GM12874 (cell line): Measurements from ENCODE around the gene OR1F1.

Experiments
- TF ChIP-seq, protein P1 (sequence below): IDR thresholded peaks from 2 replicates; pipeline ENCODE4 v1.5.1; 2011; ENCODE audit warnings: low read depth, mild to moderate bottlenecking, control low read depth, low read length, moderate library complexity; ENCODE audit not compliant: insufficient read depth

Gene OR1F1

DNA sequence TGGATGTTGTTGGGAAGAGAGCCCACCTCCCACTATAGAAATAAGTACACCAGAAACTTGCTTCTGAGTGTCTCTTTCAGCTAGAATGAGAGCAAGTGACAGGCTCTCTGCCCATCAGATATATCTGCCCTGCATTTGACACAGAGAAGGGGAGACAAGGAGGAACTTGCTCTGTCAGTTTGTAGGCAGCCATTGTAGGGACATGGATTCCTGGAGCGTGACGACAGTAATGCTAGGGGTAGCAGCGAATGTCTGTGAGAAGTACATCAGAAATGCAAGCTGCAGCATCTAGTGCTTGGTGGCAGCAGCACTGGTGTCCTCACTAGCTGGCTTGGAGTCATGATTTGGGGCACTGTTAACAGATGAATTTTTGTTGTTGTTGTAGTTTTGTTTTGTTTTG, 24.0 kb downstream of the OR1F1 start:
- TF ChIP-seq, protein P1, sequence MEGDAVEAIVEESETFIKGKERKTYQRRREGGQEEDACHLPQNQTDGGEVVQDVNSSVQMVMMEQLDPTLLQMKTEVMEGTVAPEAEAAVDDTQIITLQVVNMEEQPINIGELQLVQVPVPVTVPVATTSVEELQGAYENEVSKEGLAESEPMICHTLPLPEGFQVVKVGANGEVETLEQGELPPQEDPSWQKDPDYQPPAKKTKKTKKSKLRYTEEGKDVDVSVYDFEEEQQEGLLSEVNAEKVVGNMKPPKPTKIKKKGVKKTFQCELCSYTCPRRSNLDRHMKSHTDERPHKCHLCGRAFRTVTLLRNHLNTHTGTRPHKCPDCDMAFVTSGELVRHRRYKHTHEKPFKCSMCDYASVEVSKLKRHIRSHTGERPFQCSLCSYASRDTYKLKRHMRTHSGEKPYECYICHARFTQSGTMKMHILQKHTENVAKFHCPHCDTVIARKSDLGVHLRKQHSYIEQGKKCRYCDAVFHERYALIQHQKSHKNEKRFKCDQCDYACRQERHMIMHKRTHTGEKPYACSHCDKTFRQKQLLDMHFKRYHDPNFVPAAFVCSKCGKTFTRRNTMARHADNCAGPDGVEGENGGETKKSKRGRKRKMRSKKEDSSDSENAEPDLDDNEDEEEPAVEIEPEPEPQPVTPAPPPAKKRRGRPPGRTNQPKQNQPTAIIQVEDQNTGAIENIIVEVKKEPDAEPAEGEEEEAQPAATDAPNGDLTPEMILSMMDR: no peak

DNA sequence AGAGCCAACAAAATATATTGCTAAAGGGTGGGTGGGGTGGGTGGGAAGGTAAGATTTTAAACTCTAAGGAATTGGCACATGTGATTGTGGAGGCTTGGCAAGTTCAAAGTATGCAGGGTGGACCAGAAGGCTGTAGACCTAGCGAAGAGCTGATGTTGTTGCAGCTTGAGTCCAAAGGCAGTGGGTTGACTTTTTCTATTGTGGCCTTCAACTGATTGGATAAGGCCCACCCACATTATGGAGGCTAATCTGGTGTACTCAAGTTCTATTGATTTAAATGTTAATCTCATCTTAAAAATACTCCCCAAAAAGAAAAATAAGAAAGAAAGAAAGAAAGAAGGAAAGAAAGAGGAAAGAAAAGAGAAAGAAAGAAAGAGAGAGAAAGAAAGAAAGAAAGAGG, 24.6 kb downstream of the OR1F1 start:
- TF ChIP-seq, protein P1: no peak

DNA sequence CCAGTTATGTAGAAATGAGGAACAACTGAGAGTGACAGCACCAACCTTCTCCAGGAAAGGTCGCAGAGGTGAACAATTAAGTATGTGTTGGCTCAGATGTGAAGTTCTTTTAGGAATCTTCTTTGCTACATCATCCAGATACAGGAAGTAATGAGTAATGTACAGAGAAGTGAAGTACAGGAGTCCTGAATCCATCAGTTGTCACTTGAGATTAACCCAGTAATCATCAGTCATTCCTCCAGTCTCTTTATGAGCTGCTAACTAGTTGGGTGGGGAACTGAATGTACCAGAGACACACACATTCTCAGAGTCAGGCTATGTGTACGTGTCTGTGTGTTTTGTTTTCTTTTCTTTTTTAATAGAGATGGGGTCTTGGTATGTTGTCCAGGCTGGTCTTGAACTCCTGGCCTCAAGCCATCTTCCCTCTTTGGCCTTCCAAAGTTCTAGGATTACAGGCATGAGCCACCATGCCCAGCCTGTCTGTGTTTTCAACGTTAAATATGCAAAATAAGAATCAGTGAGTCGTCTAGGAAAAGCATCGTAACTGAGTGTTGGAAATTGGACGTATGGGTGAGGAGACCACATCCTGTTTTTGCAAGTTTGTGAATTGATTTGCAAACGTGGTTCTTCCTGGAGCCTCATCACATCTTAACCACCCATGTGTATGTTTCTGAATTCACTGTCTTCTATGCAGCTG, 27.0 kb downstream of the OR1F1 start:
- TF ChIP-seq, protein P1: no peak

DNA sequence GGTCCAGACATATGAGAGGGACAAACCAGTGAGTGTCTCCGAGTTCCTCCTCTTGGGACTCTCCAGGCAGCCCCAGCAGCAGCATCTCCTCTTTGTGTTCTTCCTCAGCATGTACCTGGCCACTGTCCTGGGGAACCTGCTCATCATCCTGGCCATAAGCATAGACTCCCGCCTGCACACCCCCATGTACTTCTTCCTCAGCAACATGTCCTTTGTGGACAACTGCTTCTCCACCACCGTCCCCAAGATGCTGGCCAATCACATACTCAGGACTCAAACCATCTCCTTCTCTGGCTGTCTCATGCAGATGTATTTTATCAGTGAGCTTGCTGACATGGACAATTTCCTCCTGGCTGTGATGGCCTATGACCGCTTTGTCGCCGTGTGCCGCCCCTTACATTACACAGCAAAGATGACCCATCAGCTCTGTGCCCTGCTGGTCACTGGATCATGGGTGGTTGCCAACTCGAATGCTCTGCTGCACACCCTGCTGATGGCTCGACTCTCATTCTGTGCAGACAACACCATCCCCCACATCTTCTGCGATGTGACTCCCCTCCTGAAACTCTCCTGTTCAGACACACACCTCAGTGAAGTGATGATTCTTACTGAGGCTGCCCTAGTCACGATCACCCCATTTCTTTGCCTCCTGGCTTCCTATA, 27.7 kb downstream of the OR1F1 start:
- TF ChIP-seq, protein P1: no peak

DNA sequence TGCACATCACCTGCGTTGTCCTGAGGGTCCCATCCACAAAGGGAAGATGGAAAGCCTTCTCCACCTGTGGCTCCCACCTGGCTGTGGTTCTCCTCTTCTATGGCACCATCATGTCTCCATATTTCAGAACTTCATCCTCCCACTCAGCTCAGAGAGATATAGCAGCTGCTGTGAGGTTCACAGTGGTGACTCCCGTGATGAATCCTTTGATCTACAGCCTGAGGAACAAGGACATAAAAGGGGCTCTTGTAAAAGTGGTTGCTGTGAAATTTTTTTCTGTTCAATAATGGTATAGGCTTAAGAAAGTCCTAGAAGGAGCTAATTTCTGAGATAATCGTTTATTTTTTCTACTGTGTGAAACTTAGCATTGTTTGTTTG, 28.2 kb downstream of the OR1F1 start:
- TF ChIP-seq, protein P1: no peak

DNA sequence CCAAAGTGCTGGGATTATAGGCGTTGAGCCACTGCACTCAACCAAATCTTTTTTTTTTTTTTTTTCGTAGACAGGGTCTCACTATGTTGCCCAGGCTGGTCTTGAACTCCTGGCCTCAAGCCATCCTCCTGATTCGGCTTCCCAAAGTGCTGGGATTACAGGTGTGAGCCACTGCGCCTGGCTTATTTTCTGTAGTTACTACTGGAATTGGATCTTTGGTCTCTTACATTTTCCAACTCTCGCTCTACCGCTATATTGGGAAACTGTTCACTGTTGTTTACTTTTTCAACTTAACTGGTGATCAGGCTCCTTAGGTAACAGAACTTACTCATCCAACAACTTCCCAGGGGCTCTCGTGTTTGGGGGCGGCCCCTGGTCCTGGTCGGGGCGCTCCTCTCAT, 32.8 kb downstream of the OR1F1 start:
- TF ChIP-seq, protein P1: no peak

DNA sequence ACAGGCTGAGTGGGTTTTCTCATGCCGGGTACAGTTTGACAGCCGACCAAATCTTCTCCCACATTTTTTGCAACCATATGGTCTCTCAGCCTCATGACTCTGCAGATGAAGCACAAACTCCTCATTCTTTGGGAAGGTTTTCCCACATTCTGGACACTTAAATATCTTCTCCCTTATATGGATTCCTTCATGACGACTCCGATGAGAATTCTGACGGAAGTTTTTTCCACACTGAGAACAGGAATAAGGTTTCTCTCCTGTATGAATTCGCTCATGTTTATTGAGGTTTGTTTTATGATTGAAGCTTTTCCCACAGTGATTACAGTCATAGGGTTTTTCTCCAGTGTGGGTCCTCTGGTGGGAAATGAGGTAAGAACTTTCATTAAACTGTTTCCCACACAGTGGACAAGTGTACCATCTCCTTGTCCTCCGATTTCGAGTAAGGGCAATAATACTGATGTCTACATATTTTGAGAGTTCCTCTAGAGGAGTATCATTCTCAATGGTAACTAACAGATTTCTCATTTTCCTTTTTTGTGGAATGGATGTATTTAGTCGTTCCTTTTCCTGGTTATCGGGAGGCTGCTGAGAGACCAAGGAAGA, 36.0 kb downstream of the OR1F1 start:
- TF ChIP-seq, protein P1: no peak
